Trophoblast cell (in vitro differentiated cells and primary cell): Measurements from ENCODE around the gene CGB7.
A peak's percentile ranks its signal among the peaks of the same experiment; 100 is the strongest.
"Not testable (repeated sequence)": the region's sequence is repeated elsewhere in the genome, so short reads cannot be mapped to it uniquely, and the experiment has no call there.

Experiments used
- DNase-seq, 2 donors: peaks; one replicate each; pipeline ENCODE4 v3.0.0-alpha.2; 2016
- H2AFZ ChIP-seq: 2 replicates; pipeline ENCODE4 v1.6.1; 2013; ENCODE audit warnings: low read length, moderate library complexity, mild to moderate bottlenecking; ENCODE audit not compliant: insufficient read depth, poor library complexity
- H2AK5ac ChIP-seq: 2 replicates; pipeline ENCODE4 v1.6.1; 2013; ENCODE audit warnings: mild to moderate bottlenecking, low read length
- H2BK120ac ChIP-seq: 2 replicates; pipeline ENCODE4 v1.6.1; 2013; ENCODE audit warnings: low read length, mild to moderate bottlenecking, moderate library complexity; ENCODE audit not compliant: insufficient read depth, poor library complexity
- H2BK12ac ChIP-seq: 2 replicates; pipeline ENCODE4 v1.6.1; 2013; ENCODE audit warnings: mild to moderate bottlenecking, low read length, moderate library complexity
- H2BK5ac ChIP-seq: 2 replicates; pipeline ENCODE4 v1.6.1; 2013; ENCODE audit warnings: low read length, low read depth, moderate library complexity, mild to moderate bottlenecking; ENCODE audit not compliant: poor library complexity
- H3K14ac ChIP-seq: 2 replicates; pipeline ENCODE4 v1.6.1; 2013; ENCODE audit warnings: mild to moderate bottlenecking, low read length
- H3K18ac ChIP-seq: 2 replicates; pipeline ENCODE4 v1.6.1; 2013; ENCODE audit warnings: mild to moderate bottlenecking, low read length
- H3K23ac ChIP-seq: 2 replicates; pipeline ENCODE4 v1.6.1; 2013; ENCODE audit warnings: low read length
- H3K27ac ChIP-seq: 2 replicates; pipeline ENCODE4 v1.5.1; 2013; ENCODE audit warnings: low read depth, mild to moderate bottlenecking, inconsistent platforms, low read length, moderate library complexity
- H3K27me3 ChIP-seq: 2 replicates; pipeline ENCODE4 v1.6.1; 2013; ENCODE audit warnings: inconsistent platforms, mild to moderate bottlenecking, low read length, moderate library complexity; ENCODE audit not compliant: insufficient read depth
- H3K36me3 ChIP-seq, 2 experiments: 1 replicate in 1 of 2; 2 replicates in 1 of 2; pipeline ENCODE4 v1.6.1; 2013; ENCODE audit warnings: low read length in 2 of 2, mild to moderate bottlenecking in 2 of 2, moderate library complexity in 1 of 2; ENCODE audit not compliant: insufficient read depth in 2 of 2, control insufficient read depth in 1 of 2
- H3K4ac ChIP-seq: 2 replicates; pipeline ENCODE4 v1.6.1; 2013; ENCODE audit warnings: low read depth, mild to moderate bottlenecking, low read length, moderate library complexity
- H3K4me1 ChIP-seq, 2 experiments: 1 replicate in 1 of 2; 2 replicates in 1 of 2; pipeline ENCODE4 v1.6.1; 2013; ENCODE audit warnings: low read length in 2 of 2, mild to moderate bottlenecking in 2 of 2, moderate library complexity in 1 of 2; ENCODE audit not compliant: insufficient read depth in 2 of 2, control insufficient read depth in 1 of 2
- H3K4me2 ChIP-seq: 2 replicates; pipeline ENCODE4 v1.6.1; 2013; ENCODE audit warnings: inconsistent platforms, mild to moderate bottlenecking, low read length, moderate library complexity
- H3K4me3 ChIP-seq: 2 replicates; pipeline ENCODE4 v1.5.1; 2013; ENCODE audit warnings: mild to moderate bottlenecking, low read depth, low read length, inconsistent platforms
- H3K79me1 ChIP-seq: one replicate; pipeline ENCODE4 v1.6.1; 2013; ENCODE audit warnings: low read length
- H3K79me2 ChIP-seq: 2 replicates; pipeline ENCODE4 v1.6.1; 2013; ENCODE audit warnings: low read length, mild to moderate bottlenecking; ENCODE audit not compliant: control insufficient read depth, insufficient read depth, poor library complexity
- H3K9ac ChIP-seq: 2 replicates; pipeline ENCODE4 v1.6.1; 2013; ENCODE audit warnings: mild to moderate bottlenecking, low read length
- H3K9me3 ChIP-seq: 2 replicates; pipeline ENCODE4 v1.6.1; 2013; ENCODE audit warnings: low read depth, mild to moderate bottlenecking, control low read depth, inconsistent platforms, low read length; ENCODE audit not compliant: insufficient read depth
- H4K12ac ChIP-seq: 2 replicates; pipeline ENCODE4 v1.6.1; 2013; ENCODE audit warnings: low read depth, mild to moderate bottlenecking, low read length, moderate library complexity
- H4K8ac ChIP-seq: 2 replicates; pipeline ENCODE4 v1.6.1; 2013; ENCODE audit warnings: low read depth, mild to moderate bottlenecking, low read length, moderate library complexity
- H4K91ac ChIP-seq: one replicate; pipeline ENCODE4 v1.6.1; 2013; ENCODE audit warnings: low read depth, mild to moderate bottlenecking, low read length, moderate library complexity
- WGBS: extraction: QIAGEN DNeasy Blood & Tissue Kit; methylation state at CpG from one replicate; pipeline ENCODE4 v1.1.7; 2013; ENCODE audit warnings: missing lambda C conversion rate; ENCODE audit not compliant: insufficient read length, insufficient coverage; ENCODE audit errors: extremely low coverage; 5-methylcytosine and 5-hydroxymethylcytosine counted together

The CGB7 gene

DNA sequence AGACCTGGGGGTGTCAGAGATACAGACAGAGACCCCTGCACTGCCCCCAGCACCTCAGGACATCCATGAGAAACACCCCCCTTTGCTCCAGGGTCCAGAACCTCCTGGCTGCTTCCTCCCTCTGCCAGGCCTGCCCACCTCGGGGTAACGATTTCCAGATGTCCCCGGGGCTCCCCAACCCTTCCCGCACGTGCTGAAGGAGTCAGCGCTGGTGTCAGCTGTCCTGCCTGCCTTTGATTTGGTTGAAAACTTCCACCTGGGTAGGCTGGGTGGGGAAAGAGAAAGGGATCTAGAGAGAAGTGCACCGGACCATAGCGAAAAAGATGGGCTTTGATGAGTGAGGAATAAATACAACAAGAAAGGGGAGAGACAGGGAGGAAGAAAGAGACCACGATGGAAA is 1.5 kb upstream of the CGB7 start:
- Histone ChIP-seq H3K36me3 (peaks cover 0 to 2% of the 10 kb centered on the region in 2 experiments), H3K9ac (no peak overlapping the region), H3K18ac (no peak overlapping the region), H4K12ac (no peak overlapping the region), H3K4me2 (no peak overlapping the region), H2AFZ (no peak overlapping the region), H4K8ac (no peak overlapping the region), H3K4ac (no peak overlapping the region), H3K14ac (no peak overlapping the region), H3K27ac (no peak overlapping the region), H3K23ac (no peak overlapping the region), H2AK5ac (no peak overlapping the region), H2BK120ac (no peak overlapping the region), H2BK12ac (no peak overlapping the region), H3K27me3 (peaks cover 5% of the 10 kb centered on the region), H3K4me1 (peaks cover 9 to 22% of the 10 kb centered on the region in 2 experiments), H4K91ac (no peak overlapping the region), H3K79me1 (peaks cover 16% of the 10 kb centered on the region), H2BK5ac (no peak overlapping the region), H3K9me3 (no peaks in the 10 kb centered on the region), H3K4me3 (no peak overlapping the region), H3K79me2 (peaks cover 4% of the 10 kb centered on the region)
- no CpG with 5 or more reads among the region's 9 CpGs for WGBS
- DNase-seq = no peak

DNA sequence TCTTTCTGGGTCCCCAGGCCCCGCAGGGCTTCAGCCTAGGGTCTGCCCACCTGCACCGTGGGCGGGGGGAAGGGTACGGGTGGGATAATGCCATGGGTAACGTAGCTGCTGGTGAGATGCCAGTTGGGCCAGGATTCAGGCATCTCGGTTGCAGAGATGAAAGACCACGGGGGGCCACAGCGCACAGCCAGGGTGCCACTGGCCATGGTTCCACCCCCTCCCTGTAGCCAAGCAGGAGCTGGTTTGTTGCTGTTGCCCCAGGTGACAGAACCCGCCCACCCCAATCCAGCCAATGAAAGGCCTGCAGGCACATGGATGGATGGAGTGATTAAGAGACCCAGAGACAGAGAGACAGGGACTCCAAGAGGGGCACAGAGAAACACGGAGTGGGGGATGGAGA is 1.0 kb upstream of the CGB7 start:
- no peak overlapping the region for H2AK5ac ChIP-seq
- no peak overlapping the region for H2BK12ac ChIP-seq
- H3K14ac ChIP-seq = no peak overlapping the region
- no peak overlapping the region for H4K12ac ChIP-seq
- peaks cover 4% of the 10 kb centered on the region for H3K79me2 ChIP-seq
- H2AFZ ChIP-seq = no peak overlapping the region
- no CpG with 5 or more reads among the region's 10 CpGs for WGBS
- H3K4ac ChIP-seq = no peak overlapping the region
- peaks cover under 1% of the 10 kb centered on the region for H3K9me3 ChIP-seq
- H3K9ac ChIP-seq = no peak overlapping the region
- no peak overlapping the region for H4K91ac ChIP-seq
- no peak overlapping the region for H3K27ac ChIP-seq
- H3K4me1 ChIP-seq = peaks cover 5 to 17% of the 10 kb centered on the region in 2 experiments
- no peak for DNase-seq
- no peak overlapping the region for H3K18ac ChIP-seq
- H2BK120ac ChIP-seq = no peak overlapping the region
- no peak overlapping the region for H2BK5ac ChIP-seq
- H3K4me2 ChIP-seq = no peak overlapping the region
- H3K27me3 ChIP-seq = peaks cover 5% of the 10 kb centered on the region
- no peak overlapping the region for H3K23ac ChIP-seq
- no peak overlapping the region for H3K4me3 ChIP-seq
- H3K36me3 ChIP-seq = peaks cover 0 to 2% of the 10 kb centered on the region in 2 experiments
- peaks cover 16% of the 10 kb centered on the region for H3K79me1 ChIP-seq
- no peak overlapping the region for H4K8ac ChIP-seq

DNA sequence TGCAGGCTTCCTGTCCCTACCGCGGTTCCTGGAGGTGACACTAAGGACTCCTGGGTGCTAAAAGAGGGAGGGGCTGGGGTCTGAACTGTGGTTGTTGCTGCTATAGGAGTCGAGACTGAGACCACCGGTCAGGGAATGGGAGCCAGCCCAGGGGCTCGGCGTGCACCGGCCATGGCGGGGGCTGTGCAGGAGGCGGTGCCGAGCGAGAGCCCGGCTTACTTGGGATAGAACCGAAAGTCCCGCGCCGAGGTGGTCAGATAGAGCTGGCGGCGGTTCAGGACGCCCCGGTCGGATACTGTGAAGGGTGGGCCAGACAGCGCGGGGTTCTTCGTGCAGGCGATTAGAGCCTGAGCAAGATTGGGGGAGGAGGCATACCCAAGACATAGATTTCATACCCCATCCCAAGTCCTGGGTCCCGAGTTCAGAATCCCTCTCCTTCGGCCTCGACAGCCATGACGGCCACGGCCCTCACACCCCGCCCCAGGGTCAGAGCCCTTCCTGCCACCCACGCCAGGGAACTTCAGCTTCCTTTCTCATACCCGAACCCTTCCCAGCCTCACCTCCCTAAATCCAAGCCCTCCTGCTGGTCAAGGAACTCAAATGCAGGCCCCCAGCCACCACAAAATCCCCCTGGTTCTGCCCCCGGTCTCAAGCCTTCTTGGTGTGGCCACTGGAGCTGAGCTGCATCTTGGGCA is 500 bp downstream of the CGB7 start:
- Histone ChIP-seq H4K91ac (peak overlapping the region; percentile 29), H4K8ac (peak overlapping the region; percentile 46), H3K4me2 (peak overlapping the region; percentile 75), H3K4me3 (peak overlapping the region; percentile 50), H2AFZ (peak overlapping the region; percentile 4), H3K4me1 (peaks cover 2 to 16% of the 10 kb centered on the region in 2 experiments), H3K79me1 (peaks cover 16% of the 10 kb centered on the region), H3K14ac (peak overlapping the region; percentile 11)
- not testable (repeated sequence) for H3K36me3 ChIP-seq, DNase-seq, H3K9me3 ChIP-seq, H2BK5ac ChIP-seq, H3K18ac ChIP-seq, H2BK120ac ChIP-seq, H3K4ac ChIP-seq, H3K79me2 ChIP-seq, H3K27me3 ChIP-seq, H2AK5ac ChIP-seq, H3K23ac ChIP-seq, H3K27ac ChIP-seq, H3K9ac ChIP-seq, H4K12ac ChIP-seq, H2BK12ac ChIP-seq
- WGBS = no CpG with 5 or more reads among the region's 34 CpGs

DNA sequence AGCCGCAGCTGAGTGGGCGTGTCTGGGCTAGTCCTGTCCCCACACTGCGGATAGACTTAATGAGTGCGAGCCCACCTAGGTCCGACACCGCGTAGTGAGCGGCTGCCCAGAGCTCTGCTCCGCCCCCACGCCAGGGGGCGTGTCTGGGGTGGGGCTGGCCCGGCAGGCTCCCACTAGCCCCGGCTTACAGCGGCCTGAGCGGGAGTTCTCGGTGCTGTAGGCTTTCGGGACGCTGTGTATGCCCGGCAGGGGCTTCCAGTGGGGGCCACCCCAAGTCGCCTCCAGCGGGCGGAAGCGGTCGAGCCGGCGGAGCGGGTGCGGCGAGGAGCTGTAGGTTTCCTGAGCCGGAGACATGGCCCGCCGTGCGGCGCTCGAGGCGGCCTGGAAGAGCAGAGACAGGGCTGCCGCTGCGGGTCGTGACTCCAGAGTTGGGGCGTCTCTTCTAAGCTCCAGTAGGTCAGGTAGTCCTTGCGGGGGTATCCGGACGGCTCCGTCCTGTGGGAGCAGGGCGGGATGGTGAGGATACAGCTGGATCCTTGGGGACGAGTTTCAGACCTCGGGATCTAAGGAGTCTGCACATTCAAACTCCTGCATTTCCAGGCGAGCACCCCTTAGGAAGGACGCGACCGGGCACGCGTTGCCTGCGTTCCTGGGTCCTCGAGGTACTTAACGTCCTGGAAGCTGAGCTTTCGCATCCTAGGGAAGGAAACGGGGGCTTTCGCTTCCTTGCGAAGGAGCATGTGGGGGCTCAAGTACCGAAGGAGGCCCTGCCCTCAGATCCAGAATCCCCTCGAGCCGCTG is 1.2 kb downstream of the CGB7 start:
- H3K27me3 ChIP-seq = peaks cover 5% of the 10 kb centered on the region
- H2BK120ac ChIP-seq = peak overlapping the region; percentile 26
- peak overlapping the region; percentile 69 for H2AFZ ChIP-seq
- H3K14ac ChIP-seq = peak overlapping the region; percentile 11
- no peak overlapping the region for H4K12ac ChIP-seq
- peak overlapping the region; percentile 29 for H4K91ac ChIP-seq
- H3K18ac ChIP-seq = peak overlapping the region; percentile 42
- peak overlapping the region; percentile 31 for H3K4ac ChIP-seq
- peaks cover 16% of the 10 kb centered on the region for H3K79me1 ChIP-seq
- no peaks in the 10 kb centered on the region for H3K36me3 ChIP-seq
- no peak overlapping the region for H3K23ac ChIP-seq
- H2AK5ac ChIP-seq = no peak overlapping the region
- peaks cover 2% of the 10 kb centered on the region for H3K9me3 ChIP-seq
- peaks cover 4% of the 10 kb centered on the region for H3K79me2 ChIP-seq
- no CpG with 5 or more reads among the region's 63 CpGs for WGBS
- H3K9ac ChIP-seq = no peak overlapping the region
- H3K4me3 ChIP-seq = peak overlapping the region; percentile 53
- H4K8ac ChIP-seq = peak overlapping the region; percentile 46
- peak; percentile 17 to 58 for DNase-seq
- H2BK12ac ChIP-seq = no peak overlapping the region
- no peak overlapping the region for H2BK5ac ChIP-seq
- no peak overlapping the region for H3K27ac ChIP-seq
- peaks cover 2 to 16% of the 10 kb centered on the region in 2 experiments for H3K4me1 ChIP-seq
- H3K4me2 ChIP-seq = peak overlapping the region; percentile 75
